22Rv1 (cell line): ENCODE results near the gene ANKRD18B.

Experiments
- ZFX ChIP-seq: fragments of 450-650 bp; IDR thresholded peaks from 2 replicates; pipeline ENCODE4 v1.6.1; 2017; ENCODE audit warnings: antibody characterized with exemption, borderline replicate concordance
- TF ChIP-seq, protein P1 (sequence below): fragments of 450-650 bp; IDR thresholded peaks from 2 replicates; pipeline ENCODE4 v1.5.1; 2017; ENCODE audit warnings: mild to moderate bottlenecking

DNA sequence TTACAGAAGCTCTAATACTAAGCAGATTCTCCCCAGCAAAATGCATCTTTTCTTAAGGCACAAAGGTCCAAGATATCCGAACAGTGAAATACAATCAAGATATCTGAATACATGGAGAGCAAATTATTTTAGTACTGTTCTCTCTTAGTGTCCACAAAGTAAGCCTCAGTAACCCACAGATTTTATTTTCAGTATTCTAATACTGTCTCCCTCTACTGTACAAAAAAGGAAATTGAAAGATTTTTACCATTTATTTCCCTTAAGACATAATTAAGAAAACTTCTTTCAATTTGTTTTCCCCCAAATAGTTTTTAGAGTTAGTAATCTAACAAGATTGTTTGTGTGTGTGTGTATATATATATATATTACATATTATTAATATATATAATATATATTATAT, 25.7 kb upstream of the ANKRD18B start:
- TF ChIP-seq, protein P1, sequence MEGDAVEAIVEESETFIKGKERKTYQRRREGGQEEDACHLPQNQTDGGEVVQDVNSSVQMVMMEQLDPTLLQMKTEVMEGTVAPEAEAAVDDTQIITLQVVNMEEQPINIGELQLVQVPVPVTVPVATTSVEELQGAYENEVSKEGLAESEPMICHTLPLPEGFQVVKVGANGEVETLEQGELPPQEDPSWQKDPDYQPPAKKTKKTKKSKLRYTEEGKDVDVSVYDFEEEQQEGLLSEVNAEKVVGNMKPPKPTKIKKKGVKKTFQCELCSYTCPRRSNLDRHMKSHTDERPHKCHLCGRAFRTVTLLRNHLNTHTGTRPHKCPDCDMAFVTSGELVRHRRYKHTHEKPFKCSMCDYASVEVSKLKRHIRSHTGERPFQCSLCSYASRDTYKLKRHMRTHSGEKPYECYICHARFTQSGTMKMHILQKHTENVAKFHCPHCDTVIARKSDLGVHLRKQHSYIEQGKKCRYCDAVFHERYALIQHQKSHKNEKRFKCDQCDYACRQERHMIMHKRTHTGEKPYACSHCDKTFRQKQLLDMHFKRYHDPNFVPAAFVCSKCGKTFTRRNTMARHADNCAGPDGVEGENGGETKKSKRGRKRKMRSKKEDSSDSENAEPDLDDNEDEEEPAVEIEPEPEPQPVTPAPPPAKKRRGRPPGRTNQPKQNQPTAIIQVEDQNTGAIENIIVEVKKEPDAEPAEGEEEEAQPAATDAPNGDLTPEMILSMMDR = peak; percentile 38
- TF ChIP-seq ZFX = no peak
